ENCODE results near the gene BRWD1. TPM values are rescaled to one million over a fixed set of nuclear protein-coding genes. Genes with fewer than 3 reads are reported as not detected.

The BRWD1 gene
- total RNA-seq, 1 experiment from 2014 or later, result 53.3 TPM

DNA sequence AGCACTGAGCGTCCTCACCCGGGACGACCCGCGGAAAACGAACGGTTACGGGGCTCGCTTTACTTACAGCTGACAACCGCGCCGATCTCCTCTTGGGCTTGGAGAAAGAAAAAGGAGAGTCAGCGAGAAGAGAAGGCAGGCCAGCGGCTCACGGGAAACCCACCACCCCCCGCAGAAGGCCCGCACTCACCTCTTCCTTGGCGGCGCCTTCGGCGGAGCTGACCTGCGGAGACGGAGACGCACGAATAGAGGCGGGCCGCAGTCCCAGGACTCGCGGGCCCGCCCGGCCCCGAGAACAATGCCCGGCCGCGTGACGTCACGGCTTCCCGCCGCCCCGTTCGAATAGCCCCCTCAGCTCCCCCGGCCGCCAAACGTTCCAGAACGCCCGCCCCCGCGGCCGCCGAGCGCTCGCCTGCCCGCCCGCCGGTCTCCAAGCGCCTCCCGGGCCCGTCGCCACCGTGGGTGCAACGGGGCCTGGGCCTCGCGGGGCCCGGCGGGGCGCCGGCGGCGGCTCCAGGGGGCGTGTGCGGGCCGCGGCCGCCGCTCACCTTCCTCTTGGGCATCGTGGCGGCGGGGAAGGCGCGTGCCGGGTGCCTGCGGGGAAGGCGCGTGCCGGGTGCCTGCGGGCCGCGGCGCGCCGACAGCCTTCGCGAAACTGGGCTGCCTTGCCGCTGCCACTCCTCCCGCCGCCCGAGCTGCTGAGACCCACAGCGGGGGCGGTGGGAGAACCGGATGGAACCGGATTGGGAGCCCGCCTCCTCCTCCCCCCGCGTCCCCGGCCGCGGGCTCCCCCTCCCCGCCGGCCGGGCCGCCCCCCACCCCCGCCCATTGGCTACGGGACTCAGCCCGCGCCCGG is 35.2 kb upstream of the BRWD1 start, which contains the start of gene HMGN1 (continued):
- TF ChIP-seq, protein P1, sequence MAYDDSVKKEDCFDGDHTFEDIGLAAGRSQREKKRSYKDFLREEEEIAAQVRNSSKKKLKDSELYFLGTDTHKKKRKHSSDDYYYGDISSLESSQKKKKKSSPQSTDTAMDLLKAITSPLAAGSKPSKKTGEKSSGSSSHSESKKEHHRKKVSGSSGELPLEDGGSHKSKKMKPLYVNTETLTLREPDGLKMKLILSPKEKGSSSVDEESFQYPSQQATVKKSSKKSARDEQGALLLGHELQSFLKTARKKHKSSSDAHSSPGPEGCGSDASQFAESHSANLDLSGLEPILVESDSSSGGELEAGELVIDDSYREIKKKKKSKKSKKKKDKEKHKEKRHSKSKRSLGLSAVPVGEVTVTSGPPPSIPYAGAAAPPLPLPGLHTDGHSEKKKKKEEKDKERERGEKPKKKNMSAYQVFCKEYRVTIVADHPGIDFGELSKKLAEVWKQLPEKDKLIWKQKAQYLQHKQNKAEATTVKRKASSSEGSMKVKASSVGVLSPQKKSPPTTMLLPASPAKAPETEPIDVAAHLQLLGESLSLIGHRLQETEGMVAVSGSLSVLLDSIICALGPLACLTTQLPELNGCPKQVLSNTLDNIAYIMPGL (CRISPR knock-in tag; IDR thresholded peaks at IDR 0.05), result no peak
- TF ChIP-seq NFYB (CRISPR knock-in tag; conservative IDR thresholded peaks at IDR 0.05; ENCODE audit: low read depth), result no peak
- TF ChIP-seq NR2C2 (CRISPR knock-in tag; IDR thresholded peaks at IDR 0.05), result no peak
- no peak for TF ChIP-seq ELF4 (CRISPR knock-in tag; IDR thresholded peaks at IDR 0.05; ENCODE audit: low read depth)
- no peak for TF ChIP-seq ESRRA (CRISPR knock-in tag; IDR thresholded peaks at IDR 0.05; ENCODE audit: borderline replicate concordance)
- TF ChIP-seq TEAD4 (CRISPR knock-in tag; IDR thresholded peaks at IDR 0.05), result no peak
- no peak for TF ChIP-seq SMAD3 (CRISPR knock-in tag; IDR thresholded peaks at IDR 0.05; ENCODE audit: borderline replicate concordance)
- TF ChIP-seq ZNF232 (CRISPR knock-in tag; IDR thresholded peaks at IDR 0.05), result no peak
- no peak for TF ChIP-seq ATF1 (CRISPR knock-in tag; IDR thresholded peaks at IDR 0.05)
- TF ChIP-seq, protein P2, sequence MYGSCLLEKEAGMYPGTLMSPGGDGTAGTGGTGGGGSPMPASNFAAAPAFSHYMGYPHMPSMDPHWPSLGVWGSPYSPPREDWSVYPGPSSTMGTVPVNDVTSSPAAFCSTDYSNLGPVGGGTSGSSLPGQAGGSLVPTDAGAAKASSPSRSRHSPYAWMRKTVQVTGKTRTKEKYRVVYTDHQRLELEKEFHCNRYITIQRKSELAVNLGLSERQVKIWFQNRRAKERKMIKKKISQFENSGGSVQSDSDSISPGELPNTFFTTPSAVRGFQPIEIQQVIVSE (CRISPR knock-in tag; IDR thresholded peaks at IDR 0.05; ENCODE audit: borderline replicate concordance), result no peak
- TF ChIP-seq NFE2L1 (CRISPR knock-in tag; IDR thresholded peaks at IDR 0.05), result no peak
- TF ChIP-seq, protein P3, sequence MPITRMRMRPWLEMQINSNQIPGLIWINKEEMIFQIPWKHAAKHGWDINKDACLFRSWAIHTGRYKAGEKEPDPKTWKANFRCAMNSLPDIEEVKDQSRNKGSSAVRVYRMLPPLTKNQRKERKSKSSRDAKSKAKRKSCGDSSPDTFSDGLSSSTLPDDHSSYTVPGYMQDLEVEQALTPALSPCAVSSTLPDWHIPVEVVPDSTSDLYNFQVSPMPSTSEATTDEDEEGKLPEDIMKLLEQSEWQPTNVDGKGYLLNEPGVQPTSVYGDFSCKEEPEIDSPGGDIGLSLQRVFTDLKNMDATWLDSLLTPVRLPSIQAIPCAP (CRISPR knock-in tag; IDR thresholded peaks at IDR 0.05), result no peak
- no peak for TF ChIP-seq GRHL2 (CRISPR knock-in tag; IDR thresholded peaks at IDR 0.05; ENCODE audit: insufficient replicate concordance, severe bottlenecking)
- no peak for TF ChIP-seq EMX1 (CRISPR knock-in tag; IDR thresholded peaks at IDR 0.05)
- TF ChIP-seq NR3C1 (CRISPR knock-in tag; conservative IDR thresholded peaks at IDR 0.05; ENCODE audit: low read depth), result no peak
- TF ChIP-seq MYBL2 (CRISPR knock-in tag; IDR thresholded peaks at IDR 0.05), result no peak
- peak; percentile 57; the same call in 1 of the 2 replicates for TF ChIP-seq CBFB (CRISPR knock-in tag; IDR thresholded peaks at IDR 0.05; ENCODE audit: low read depth)
- no peak for TF ChIP-seq ZNF317 (CRISPR knock-in tag; IDR thresholded peaks at IDR 0.05; ENCODE audit: borderline replicate concordance, low read depth)
- TF ChIP-seq, protein P4, sequence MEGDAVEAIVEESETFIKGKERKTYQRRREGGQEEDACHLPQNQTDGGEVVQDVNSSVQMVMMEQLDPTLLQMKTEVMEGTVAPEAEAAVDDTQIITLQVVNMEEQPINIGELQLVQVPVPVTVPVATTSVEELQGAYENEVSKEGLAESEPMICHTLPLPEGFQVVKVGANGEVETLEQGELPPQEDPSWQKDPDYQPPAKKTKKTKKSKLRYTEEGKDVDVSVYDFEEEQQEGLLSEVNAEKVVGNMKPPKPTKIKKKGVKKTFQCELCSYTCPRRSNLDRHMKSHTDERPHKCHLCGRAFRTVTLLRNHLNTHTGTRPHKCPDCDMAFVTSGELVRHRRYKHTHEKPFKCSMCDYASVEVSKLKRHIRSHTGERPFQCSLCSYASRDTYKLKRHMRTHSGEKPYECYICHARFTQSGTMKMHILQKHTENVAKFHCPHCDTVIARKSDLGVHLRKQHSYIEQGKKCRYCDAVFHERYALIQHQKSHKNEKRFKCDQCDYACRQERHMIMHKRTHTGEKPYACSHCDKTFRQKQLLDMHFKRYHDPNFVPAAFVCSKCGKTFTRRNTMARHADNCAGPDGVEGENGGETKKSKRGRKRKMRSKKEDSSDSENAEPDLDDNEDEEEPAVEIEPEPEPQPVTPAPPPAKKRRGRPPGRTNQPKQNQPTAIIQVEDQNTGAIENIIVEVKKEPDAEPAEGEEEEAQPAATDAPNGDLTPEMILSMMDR (IDR thresholded peaks at IDR 0.05), result no peak
- TF ChIP-seq RELA (CRISPR knock-in tag; IDR thresholded peaks at IDR 0.05; ENCODE audit: borderline replicate concordance), result no peak
- TF ChIP-seq, protein P5, sequence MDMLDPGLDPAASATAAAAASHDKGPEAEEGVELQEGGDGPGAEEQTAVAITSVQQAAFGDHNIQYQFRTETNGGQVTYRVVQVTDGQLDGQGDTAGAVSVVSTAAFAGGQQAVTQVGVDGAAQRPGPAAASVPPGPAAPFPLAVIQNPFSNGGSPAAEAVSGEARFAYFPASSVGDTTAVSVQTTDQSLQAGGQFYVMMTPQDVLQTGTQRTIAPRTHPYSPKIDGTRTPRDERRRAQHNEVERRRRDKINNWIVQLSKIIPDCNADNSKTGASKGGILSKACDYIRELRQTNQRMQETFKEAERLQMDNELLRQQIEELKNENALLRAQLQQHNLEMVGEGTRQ (CRISPR knock-in tag; IDR thresholded peaks at IDR 0.05), result peak; percentile 22; the same call in 1 of the 2 replicates
- TF ChIP-seq RORB (CRISPR knock-in tag; IDR thresholded peaks at IDR 0.05), result no peak
- peak; percentile 70; the same call in 1 of the 2 replicates for TF ChIP-seq CREM (CRISPR knock-in tag; IDR thresholded peaks at IDR 0.05)
- TF ChIP-seq FOXJ3 (CRISPR knock-in tag; IDR thresholded peaks at IDR 0.05; ENCODE audit: borderline replicate concordance), result no peak
- no peak for TF ChIP-seq CREB1 (CRISPR knock-in tag; IDR thresholded peaks at IDR 0.05)
- TF ChIP-seq, protein P6, sequence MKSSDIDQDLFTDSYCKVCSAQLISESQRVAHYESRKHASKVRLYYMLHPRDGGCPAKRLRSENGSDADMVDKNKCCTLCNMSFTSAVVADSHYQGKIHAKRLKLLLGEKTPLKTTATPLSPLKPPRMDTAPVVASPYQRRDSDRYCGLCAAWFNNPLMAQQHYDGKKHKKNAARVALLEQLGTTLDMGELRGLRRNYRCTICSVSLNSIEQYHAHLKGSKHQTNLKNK (CRISPR knock-in tag; IDR thresholded peaks at IDR 0.05), result no peak
- TF ChIP-seq, protein P7, sequence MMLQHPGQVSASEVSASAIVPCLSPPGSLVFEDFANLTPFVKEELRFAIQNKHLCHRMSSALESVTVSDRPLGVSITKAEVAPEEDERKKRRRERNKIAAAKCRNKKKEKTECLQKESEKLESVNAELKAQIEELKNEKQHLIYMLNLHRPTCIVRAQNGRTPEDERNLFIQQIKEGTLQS (CRISPR knock-in tag; conservative IDR thresholded peaks at IDR 0.05), result no peak
- no peak for TF ChIP-seq ZNF396 (CRISPR knock-in tag; IDR thresholded peaks at IDR 0.05; ENCODE audit: borderline replicate concordance)
- no peak for TF ChIP-seq ZNF263 (CRISPR knock-in tag; IDR thresholded peaks at IDR 0.05; ENCODE audit: low read depth)
- no peak for TF ChIP-seq HMGA2 (CRISPR knock-in tag; IDR thresholded peaks at IDR 0.05)
- TF ChIP-seq GABPB1 (CRISPR knock-in tag; IDR thresholded peaks at IDR 0.05), result no peak
- no peak for TF ChIP-seq NR1H2 (CRISPR knock-in tag; IDR thresholded peaks at IDR 0.05)
- no peak for TF ChIP-seq ZNF121 (CRISPR knock-in tag; IDR thresholded peaks at IDR 0.05)
- TF ChIP-seq, protein P8, sequence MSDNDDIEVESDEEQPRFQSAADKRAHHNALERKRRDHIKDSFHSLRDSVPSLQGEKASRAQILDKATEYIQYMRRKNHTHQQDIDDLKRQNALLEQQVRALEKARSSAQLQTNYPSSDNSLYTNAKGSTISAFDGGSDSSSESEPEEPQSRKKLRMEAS (CRISPR knock-in tag; IDR thresholded peaks at IDR 0.05), result peak; percentile 18; the same call in 1 of the 2 replicates

Data from WTC11 (cell line).